DOHH2 (cell line): ENCODE data around the gene DHRS13.

Experiments
- H3F3A ChIP-seq: fragments of 200-600 bp; sonication (generic), shearing (Covaris generic); 2 replicates; pipeline ENCODE4 v1.6.0; 2016; ENCODE audit warnings: antibody characterized with exemption, mild to moderate bottlenecking; ENCODE audit not compliant: control insufficient read depth, insufficient read depth
- H3K27ac ChIP-seq: fragments of 200-600 bp; sonication (generic); 2 replicates; pipeline ENCODE4 v1.5.1; 2014; ENCODE audit warnings: low read depth, mild to moderate bottlenecking, low read length, moderate library complexity
- H3K27me3 ChIP-seq: fragments of 200-600 bp; sonication (generic); 2 replicates; pipeline ENCODE4 v1.6.1; 2014; ENCODE audit warnings: mild to moderate bottlenecking, low read length, mixed read lengths; ENCODE audit not compliant: control insufficient read depth
- H3K36me3 ChIP-seq: fragments of 200-600 bp; sonication (generic); 2 replicates; pipeline ENCODE4 v1.6.1; 2014; ENCODE audit warnings: mild to moderate bottlenecking, low read length, moderate library complexity, mixed read lengths; ENCODE audit not compliant: control insufficient read depth
- H3K4me1 ChIP-seq: fragments of 200-600 bp; sonication (generic); 2 replicates; pipeline ENCODE4 v1.6.1; 2014; ENCODE audit warnings: mild to moderate bottlenecking, low read length, mixed read lengths; ENCODE audit not compliant: control insufficient read depth
- H3K4me2 ChIP-seq: fragments of 200-600 bp; sonication (generic); 2 replicates; pipeline ENCODE4 v1.6.0; 2014; ENCODE audit warnings: mild to moderate bottlenecking, low read length, moderate library complexity
- H3K4me3 ChIP-seq: fragments of 200-600 bp; sonication (generic); 2 replicates; pipeline ENCODE4 v1.5.1; 2014; ENCODE audit warnings: mild to moderate bottlenecking, low read length, mixed read lengths
- H3K79me2 ChIP-seq: fragments of 200-600 bp; sonication (generic); 2 replicates; pipeline ENCODE4 v1.6.1; 2014; ENCODE audit warnings: mild to moderate bottlenecking, low read length, mixed read lengths; ENCODE audit not compliant: control insufficient read depth
- H3K9me2 ChIP-seq: fragments of 200-600 bp; sonication (generic); replicated peaks from 2 replicates; pipeline ENCODE4 v1.6.1; 2014; ENCODE audit warnings: mild to moderate bottlenecking, low read length, mixed read lengths; ENCODE audit not compliant: control insufficient read depth
- H3K9me3 ChIP-seq: fragments of 200-600 bp; sonication (generic); 2 replicates; pipeline ENCODE4 v1.6.1; 2014; ENCODE audit warnings: antibody characterized with exemption, low read length, mixed read lengths; ENCODE audit not compliant: control insufficient read depth, insufficient read depth
- H4K20me1 ChIP-seq: fragments of 200-600 bp; sonication (generic); 2 replicates; pipeline ENCODE4 v1.6.0; 2014; ENCODE audit warnings: low read depth, mild to moderate bottlenecking, antibody characterized with exemption, low read length, moderate library complexity; ENCODE audit not compliant: control insufficient read depth, insufficient read depth
- EZH2phosphoT487 ChIP-seq: fragments of 200-600 bp; sonication (generic); IDR thresholded peaks from 2 replicates; pipeline ENCODE4 v1.6.1; 2017; ENCODE audit warnings: borderline replicate concordance, mild to moderate bottlenecking, antibody characterized with exemption, low read length, moderate library complexity, mixed read lengths
- TF ChIP-seq, protein P1 (sequence below): fragments of 200-600 bp; sonication (generic); IDR thresholded peaks from one replicate; pipeline ENCODE4 v1.5.1; 2014; ENCODE audit warnings: antibody characterized with exemption, mild to moderate bottlenecking, low read depth, low read length; ENCODE audit not compliant: poor library complexity, severe bottlenecking

Gene DHRS13

DNA sequence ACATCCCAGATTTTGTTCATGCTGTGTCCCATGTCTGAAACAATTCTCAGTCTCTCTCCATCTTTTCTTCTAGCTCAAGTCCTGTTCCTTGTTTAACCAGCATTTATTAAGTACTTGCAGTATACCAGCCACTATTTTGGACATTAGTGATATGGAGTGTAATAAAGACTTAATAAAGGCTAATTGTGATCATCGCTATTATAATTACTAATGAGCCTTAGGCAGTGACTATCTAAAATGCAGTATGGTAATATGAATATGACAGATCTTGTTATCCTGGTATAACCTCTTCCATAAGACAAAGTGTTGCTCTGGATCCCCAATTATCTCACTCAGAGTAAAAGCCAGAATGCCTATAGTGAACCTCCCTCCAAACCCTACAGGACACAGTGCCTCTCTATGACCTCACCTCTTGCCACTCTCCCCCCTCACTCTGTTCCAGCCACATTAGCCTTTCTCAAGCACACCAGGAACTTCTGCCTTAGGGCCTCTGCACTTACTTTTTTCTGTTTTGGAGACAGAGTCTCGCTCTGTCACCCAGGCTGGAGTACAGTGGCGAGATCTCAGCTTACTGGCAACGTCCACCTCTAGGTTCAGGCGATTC lies 3.6 kb downstream of the DHRS13 start:
- no peaks in the 10 kb centered on the region for H3K27me3 ChIP-seq
- peaks cover 48% of the 10 kb centered on the region for H3K4me1 ChIP-seq
- H3K36me3 ChIP-seq = peaks cover 35% of the 10 kb centered on the region

DNA sequence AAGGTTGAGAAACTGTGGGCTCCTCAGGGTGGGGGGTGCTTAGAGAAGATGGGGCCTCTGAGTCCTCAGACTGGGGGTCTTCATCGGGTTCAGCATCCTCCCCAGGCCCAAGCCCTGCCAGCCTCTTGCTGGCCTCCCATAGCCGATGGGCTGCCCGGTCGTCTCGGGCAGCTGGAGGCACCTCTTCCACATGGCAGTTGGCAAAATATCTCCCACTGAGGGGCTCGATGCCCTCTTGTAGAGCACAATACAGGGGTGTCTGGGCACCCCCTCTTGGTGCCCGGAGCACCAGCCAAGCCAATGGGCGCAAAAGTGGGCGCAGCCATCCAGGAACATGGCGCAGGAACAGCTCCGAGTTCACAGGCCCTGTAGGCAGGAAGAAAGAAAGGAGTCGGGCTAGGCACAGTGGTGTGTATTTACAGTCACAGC lies 4.3 kb downstream of the DHRS13 start:
- H3K27ac ChIP-seq = peak overlapping the region; percentile 58; the same call in 1 of the 2 replicates
- peaks cover 47% of the 10 kb centered on the region for H3K79me2 ChIP-seq
- no peaks in the 10 kb centered on the region for H4K20me1 ChIP-seq
- peaks cover 56% of the 10 kb centered on the region for H3K4me1 ChIP-seq
- peaks cover 19% of the 10 kb centered on the region for H3F3A ChIP-seq
- no peaks in the 10 kb centered on the region for H3K9me2 ChIP-seq
- H3K9me3 ChIP-seq = no peaks in the 10 kb centered on the region
- no peak overlapping the region for H3K4me2 ChIP-seq
- H3K27me3 ChIP-seq = no peaks in the 10 kb centered on the region
- TF ChIP-seq, protein P1, sequence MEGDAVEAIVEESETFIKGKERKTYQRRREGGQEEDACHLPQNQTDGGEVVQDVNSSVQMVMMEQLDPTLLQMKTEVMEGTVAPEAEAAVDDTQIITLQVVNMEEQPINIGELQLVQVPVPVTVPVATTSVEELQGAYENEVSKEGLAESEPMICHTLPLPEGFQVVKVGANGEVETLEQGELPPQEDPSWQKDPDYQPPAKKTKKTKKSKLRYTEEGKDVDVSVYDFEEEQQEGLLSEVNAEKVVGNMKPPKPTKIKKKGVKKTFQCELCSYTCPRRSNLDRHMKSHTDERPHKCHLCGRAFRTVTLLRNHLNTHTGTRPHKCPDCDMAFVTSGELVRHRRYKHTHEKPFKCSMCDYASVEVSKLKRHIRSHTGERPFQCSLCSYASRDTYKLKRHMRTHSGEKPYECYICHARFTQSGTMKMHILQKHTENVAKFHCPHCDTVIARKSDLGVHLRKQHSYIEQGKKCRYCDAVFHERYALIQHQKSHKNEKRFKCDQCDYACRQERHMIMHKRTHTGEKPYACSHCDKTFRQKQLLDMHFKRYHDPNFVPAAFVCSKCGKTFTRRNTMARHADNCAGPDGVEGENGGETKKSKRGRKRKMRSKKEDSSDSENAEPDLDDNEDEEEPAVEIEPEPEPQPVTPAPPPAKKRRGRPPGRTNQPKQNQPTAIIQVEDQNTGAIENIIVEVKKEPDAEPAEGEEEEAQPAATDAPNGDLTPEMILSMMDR = no peak
- H3K36me3 ChIP-seq = peaks cover 40% of the 10 kb centered on the region
- H3K4me3 ChIP-seq = no peak overlapping the region

More for the DNA sequence above, 3.6 kb downstream of the DHRS13 start:
- H3K9me2 ChIP-seq = no peaks in the 10 kb centered on the region
- TF ChIP-seq, protein P1 = no peak
- TF ChIP-seq EZH2phosphoT487 = no peak
- H3K79me2 ChIP-seq = peaks cover 43% of the 10 kb centered on the region
- H3K27ac ChIP-seq = no peak overlapping the region
- no peak overlapping the region for H3K4me2 ChIP-seq
- no peak overlapping the region for H3K4me3 ChIP-seq
- no peaks in the 10 kb centered on the region for H4K20me1 ChIP-seq
- H3K9me3 ChIP-seq = no peaks in the 10 kb centered on the region
- peaks cover 13% of the 10 kb centered on the region for H3F3A ChIP-seq

DNA sequence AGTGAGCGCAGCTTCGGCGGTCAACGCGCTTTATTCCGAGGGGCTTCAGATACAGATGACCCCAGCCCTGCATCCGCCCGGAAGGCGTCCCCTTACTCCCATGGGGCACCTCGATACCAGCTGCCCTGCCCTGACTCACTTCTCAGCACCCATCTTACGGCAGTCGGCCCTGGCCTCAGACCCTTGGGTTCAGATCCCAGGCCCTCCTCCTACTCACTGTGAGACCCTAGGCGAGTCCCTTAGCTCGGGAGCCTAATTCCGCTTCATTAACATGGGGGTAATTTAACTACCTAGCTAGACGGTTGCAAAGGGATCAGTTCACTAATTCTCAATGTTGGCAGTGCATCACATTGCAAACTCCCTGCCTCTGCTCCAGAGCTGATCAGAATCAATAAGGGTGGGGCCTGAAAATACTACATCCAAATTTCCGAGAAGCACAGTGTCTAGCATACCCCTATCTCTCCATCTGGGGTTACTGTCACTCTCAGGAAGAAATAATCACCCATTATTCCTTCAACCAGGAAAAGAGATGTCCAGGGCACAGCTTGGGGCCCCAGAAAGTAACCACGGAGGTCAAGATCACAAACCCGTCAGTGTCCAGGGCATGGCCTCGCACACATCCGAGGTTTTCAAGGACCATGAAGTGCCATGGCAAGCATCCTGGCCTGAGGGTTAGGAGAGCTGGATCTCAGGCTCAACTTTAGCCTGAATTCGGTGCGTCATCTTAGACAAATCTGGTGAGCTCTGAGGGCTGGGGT lies 4.9 kb downstream of the DHRS13 start:
- Histone ChIP-seq H3K27ac (peak overlapping the region; percentile 58), H4K20me1 (no peaks in the 10 kb centered on the region), H3K9me3 (no peaks in the 10 kb centered on the region), H3K9me2 (no peaks in the 10 kb centered on the region), H3K79me2 (peaks cover 50% of the 10 kb centered on the region), H3K27me3 (no peaks in the 10 kb centered on the region), H3K4me2 (peak overlapping the region; percentile 77), H3F3A (peaks cover 19% of the 10 kb centered on the region), H3K4me1 (peaks cover 56% of the 10 kb centered on the region), H3K36me3 (peaks cover 44% of the 10 kb centered on the region), H3K4me3 (peak overlapping the region; percentile 89)
- TF ChIP-seq, protein P1 = no peak
- TF ChIP-seq EZH2phosphoT487 = no peak
